Lower leg skin (tissue), 4 donors: ENCODE data around the gene CCSER1. TPM values are rescaled to one million over a fixed set of nuclear protein-coding genes. Genes with fewer than 3 reads are reported as not detected.

ENCODE experiments used
- DNase-seq, 2 donors: peaks; one replicate each; pipeline ENCODE4 v3.0.0-alpha.2; 2019; ENCODE audit warnings: low spot score in 2 of 2
- H3K4me3 ChIP-seq: fragments of 200-600 bp; sonication (generic); 2 replicates; pipeline ENCODE4 v1.5.1; 2017; ENCODE audit warnings: mild to moderate bottlenecking, low read depth; ENCODE audit not compliant: poor library complexity, severe bottlenecking
- POLR2A ChIP-seq, 2 donors: fragments of 450-650 bp; IDR thresholded peaks; one replicate each; pipeline ENCODE4 v1.6.1; 2016 to 2017; ENCODE audit warnings: antibody characterized with exemption in 2 of 2, mild to moderate bottlenecking in 1 of 2, moderate library complexity in 1 of 2
- WGBS, 2 donors: methylation state at CpG; one replicate each; pipeline ENCODE4 v1.1.5; 2018; 5-methylcytosine and 5-hydroxymethylcytosine counted together
- intact Hi-C: fragments of 100-400 bp; cut with DNase I; formaldehyde crosslinking; loops from one replicate; pipeline ENCODE4 v1.15.0; 2023; ENCODE audit warnings: low total_unique reads
- total RNA-seq, 4 donors: library from RNA; depleted of rRNA; stranded (reverse); fragments of >200 nt; gene quantifications; one replicate each; pipeline ENCODE4 v1.1.0, GENCODE V29; 2016
- TF ChIP-seq, protein P1 (sequence below), 3 donors: fragments of 450-650 bp; IDR thresholded peaks; one replicate each; pipeline ENCODE4 v1.5.1; 2016; ENCODE audit warnings: antibody characterized with exemption in 3 of 3, mild to moderate bottlenecking in 3 of 3, moderate library complexity in 2 of 3

CCSER1 gene
- total RNA-seq, 4 donors from 2014 or later: 6.5 to 12.1 (median 9.9) TPM

DNA sequence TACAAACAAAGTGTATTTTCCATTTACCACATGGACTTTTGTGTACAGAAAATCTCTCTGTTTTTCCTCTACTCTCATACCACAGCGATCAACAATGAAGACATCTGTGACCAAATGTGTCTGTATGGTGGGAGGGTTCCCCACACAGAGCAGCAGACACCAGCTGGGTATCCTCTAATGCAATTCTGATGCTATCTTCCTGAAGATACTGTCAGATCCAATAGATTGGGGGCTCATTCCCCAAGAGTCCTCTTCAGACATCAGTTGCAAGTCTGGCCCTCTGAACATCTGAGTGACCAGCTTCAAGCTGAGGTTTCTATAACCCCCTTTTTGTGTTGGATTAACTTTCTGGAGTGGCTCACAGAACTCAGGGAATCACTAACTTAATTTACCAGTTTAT, 659.4 kb downstream of the CCSER1 start:
- intact Hi-C loops: no loop called here
- TF ChIP-seq, protein P1, sequence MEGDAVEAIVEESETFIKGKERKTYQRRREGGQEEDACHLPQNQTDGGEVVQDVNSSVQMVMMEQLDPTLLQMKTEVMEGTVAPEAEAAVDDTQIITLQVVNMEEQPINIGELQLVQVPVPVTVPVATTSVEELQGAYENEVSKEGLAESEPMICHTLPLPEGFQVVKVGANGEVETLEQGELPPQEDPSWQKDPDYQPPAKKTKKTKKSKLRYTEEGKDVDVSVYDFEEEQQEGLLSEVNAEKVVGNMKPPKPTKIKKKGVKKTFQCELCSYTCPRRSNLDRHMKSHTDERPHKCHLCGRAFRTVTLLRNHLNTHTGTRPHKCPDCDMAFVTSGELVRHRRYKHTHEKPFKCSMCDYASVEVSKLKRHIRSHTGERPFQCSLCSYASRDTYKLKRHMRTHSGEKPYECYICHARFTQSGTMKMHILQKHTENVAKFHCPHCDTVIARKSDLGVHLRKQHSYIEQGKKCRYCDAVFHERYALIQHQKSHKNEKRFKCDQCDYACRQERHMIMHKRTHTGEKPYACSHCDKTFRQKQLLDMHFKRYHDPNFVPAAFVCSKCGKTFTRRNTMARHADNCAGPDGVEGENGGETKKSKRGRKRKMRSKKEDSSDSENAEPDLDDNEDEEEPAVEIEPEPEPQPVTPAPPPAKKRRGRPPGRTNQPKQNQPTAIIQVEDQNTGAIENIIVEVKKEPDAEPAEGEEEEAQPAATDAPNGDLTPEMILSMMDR (IDR thresholded peaks at IDR 0.05): no peak
- no peak for TF ChIP-seq POLR2A (IDR thresholded peaks at IDR 0.05)
- 69 to 75% methylated on average over 1 of the region's 1 CpG for WGBS, 2 donors
- no peak for DNase-seq
- no peak overlapping the region for H3K4me3 ChIP-seq

DNA sequence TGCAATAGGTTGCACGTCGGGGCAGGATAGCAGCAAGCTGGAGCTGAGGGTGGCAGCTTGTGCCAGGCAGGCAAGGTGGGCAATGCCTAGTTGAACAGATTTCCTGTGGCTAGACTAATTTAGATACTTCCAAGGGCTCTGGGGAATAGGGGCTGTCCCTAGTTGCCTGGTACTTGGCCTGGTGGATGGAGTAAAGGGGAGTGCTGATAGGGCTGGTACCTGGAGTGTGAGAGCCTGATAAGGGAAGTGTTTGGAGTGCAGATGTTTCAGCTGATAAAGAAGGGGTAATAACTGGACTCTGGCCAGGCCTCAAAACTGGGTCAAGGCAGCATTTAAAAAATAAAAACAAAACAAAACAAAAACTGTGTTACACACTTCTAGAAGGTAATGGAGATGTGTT, 665.5 kb downstream of the CCSER1 start:
- H3K4me3 ChIP-seq: no peak overlapping the region
- WGBS, 2 donors: 83 to 88% methylated on average over 2 of the region's 2 CpGs
- TF ChIP-seq, protein P1 (IDR thresholded peaks at IDR 0.05): no peak
- TF ChIP-seq POLR2A (IDR thresholded peaks at IDR 0.05): no peak
- intact Hi-C loops: no loop called here
- no peak for DNase-seq

DNA sequence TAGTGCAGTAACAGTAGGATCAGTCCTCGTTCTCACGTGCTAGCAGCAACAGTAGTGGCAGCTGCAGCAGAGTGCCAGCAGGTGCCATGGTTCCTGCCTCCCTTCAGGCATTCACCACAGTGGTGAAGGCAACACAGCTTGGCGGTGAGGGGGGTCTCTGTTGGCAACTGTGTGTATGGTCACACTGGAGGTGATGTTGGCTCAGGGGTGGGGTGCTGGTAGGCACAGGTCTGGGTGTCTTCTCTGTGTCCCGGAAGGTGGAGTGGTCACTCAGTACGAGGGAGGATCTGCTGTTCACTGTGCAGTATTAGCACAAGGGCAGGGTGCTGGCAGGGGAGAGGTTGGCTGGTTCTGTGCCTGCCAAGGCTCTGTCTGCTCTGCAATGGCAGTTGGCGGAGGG, 671.8 kb downstream of the CCSER1 start:
- DNase-seq: no peak
- 87 to 92% methylated on average over 6 of the region's 6 CpGs for WGBS, 2 donors
- TF ChIP-seq POLR2A (IDR thresholded peaks at IDR 0.05): no peak
- TF ChIP-seq, protein P1 (IDR thresholded peaks at IDR 0.05): no peak
- H3K4me3 ChIP-seq: no peak overlapping the region
- intact Hi-C loops: no loop called here

DNA sequence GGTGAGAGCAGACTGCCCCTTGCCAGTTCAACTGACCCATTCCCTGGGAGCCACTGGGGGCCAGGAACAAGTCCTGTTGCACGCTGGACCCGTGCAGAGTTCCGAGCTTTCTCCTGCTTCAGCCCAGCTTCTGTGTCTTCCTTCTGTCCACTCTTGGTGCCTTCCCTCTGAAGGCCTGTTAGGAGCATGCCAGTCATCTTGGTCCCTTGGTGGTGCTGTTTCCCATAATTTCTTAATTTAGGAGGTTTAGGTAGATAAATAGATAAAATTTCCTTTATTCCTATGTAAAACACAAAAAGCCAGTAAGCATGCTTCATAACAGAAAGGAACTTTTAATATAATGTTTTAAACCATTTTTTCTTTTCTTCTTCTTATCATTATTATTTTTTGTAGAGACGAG, 672.7 kb downstream of the CCSER1 start:
- DNase-seq: no peak
- TF ChIP-seq, protein P1 (IDR thresholded peaks at IDR 0.05): no peak
- no peak for TF ChIP-seq POLR2A (IDR thresholded peaks at IDR 0.05)
- H3K4me3 ChIP-seq: no peak overlapping the region
- intact Hi-C loops: no loop called here
- WGBS, 2 donors: 91 to 92% methylated on average over 4 of the region's 4 CpGs

DNA sequence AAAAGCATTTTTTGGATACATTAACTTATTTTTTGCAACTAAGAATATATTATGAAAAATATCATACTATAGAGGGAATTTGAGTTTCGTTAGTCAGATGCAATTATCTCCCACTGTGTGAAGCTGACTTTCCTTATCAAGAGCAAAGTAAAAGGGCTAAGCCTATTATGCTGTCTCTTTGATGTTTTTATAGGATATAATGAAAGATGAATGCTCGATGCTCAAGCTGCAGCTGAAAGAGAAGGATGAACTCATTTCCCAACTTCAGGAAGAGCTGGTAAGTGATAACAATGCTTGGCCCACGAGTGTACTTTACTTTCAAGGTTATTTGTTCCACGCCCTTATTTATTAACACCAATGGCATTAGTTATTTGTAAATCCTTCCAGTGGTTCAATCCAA, 688.4 kb downstream of the CCSER1 start:
- TF ChIP-seq POLR2A (IDR thresholded peaks at IDR 0.05): no peak
- TF ChIP-seq, protein P1 (IDR thresholded peaks at IDR 0.05): no peak
- WGBS, 2 donors: 41 to 43% methylated on average over 4 of the region's 4 CpGs
- no peak overlapping the region for H3K4me3 ChIP-seq
- no peak for DNase-seq
- intact Hi-C loops: no loop called here

DNA sequence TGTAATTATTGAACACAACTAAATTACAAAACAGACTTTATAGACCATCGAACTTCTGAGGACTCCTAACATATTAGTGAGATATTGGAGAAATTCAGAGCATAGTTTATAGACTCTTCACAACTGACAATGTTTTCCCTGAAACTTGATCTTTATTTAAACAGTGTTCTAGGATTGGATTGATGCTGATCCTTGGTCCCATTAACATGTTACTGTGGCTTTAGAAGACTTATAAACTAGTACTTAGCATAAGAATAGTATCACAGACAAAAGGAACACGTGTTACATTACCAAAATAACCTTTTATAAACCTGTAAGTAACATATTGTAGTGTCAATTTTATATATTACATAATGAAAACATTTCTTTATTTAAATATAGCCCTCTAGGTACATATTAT, 689.6 kb downstream of the CCSER1 start:
- intact Hi-C loops: no loop called here
- 62 to 64% methylated on average over 2 of the region's 2 CpGs for WGBS, 2 donors
- DNase-seq: no peak
- TF ChIP-seq POLR2A (IDR thresholded peaks at IDR 0.05): no peak
- TF ChIP-seq, protein P1 (IDR thresholded peaks at IDR 0.05): no peak
- H3K4me3 ChIP-seq: no peak overlapping the region
